Fibroblast of skin of left biceps (primary cell): ENCODE results near the gene CDKL4.
"Not testable (repeated sequence)": the region's sequence is repeated elsewhere in the genome, so short reads cannot be mapped to it uniquely, and the experiment has no call there.

ENCODE experiments used
- DNase-seq, 2 experiments: peaks; one replicate each; pipeline ENCODE4 v3.0.0-alpha.2; 2013; ENCODE audit warnings: low read depth in 2 of 2

Gene CDKL4

GRCh38 chr2:39142904-39143605 is 100.7 kb downstream of the CDKL4 start:
- DNase-seq = no peak

- no peak for DNase-seq
These were observed 102.2 kb downstream of the CDKL4 start for GRCh38 chr2:39141334-39142271.

GRCh38 chr2:39140948-39141333 is 102.8 kb downstream of the CDKL4 start:
- not testable (repeated sequence) for DNase-seq

- no peak for DNase-seq
These were observed 103.4 kb downstream of the CDKL4 start for GRCh38 chr2:39140322-39140847.

- no peak for DNase-seq
These were observed 104.1 kb downstream of the CDKL4 start for GRCh38 chr2:39139511-39140237.

- no peak for DNase-seq
These were observed 104.9 kb downstream of the CDKL4 start for GRCh38 chr2:39138837-39139211.

GRCh38 chr2:39138187-39138836 is 105.5 kb downstream of the CDKL4 start:
- DNase-seq = not testable (repeated sequence)

GRCh38 chr2:39136799-39137198 is 107.0 kb downstream of the CDKL4 start:
- no peak for DNase-seq

GRCh38 chr2:39135690-39136259 is 108.0 kb downstream of the CDKL4 start:
- DNase-seq = no peak

GRCh38 chr2:39133215-39133851 is 110.4 kb downstream of the CDKL4 start:
- no peak for DNase-seq

GRCh38 chr2:39128919-39129391 is 114.8 kb downstream of the CDKL4 start:
- DNase-seq = no peak

GRCh38 chr2:39127973-39128372 is 115.8 kb downstream of the CDKL4 start:
- no peak for DNase-seq
